Neuronal stem cell (in vitro differentiated cells): Measurements from ENCODE around the gene CYB561.

Source experiments
- DNase-seq: peaks from one replicate; pipeline ENCODE4 v3.0.0-alpha.2; 2013; ENCODE audit warnings: low spot score
- H2AFZ ChIP-seq: one replicate; pipeline ENCODE4 v1.6.1; 2013; ENCODE audit warnings: mild to moderate bottlenecking, low read length, inconsistent platforms
- H2AK5ac ChIP-seq: 2 replicates; pipeline ENCODE4 v1.6.1; 2013; ENCODE audit warnings: low read depth, mild to moderate bottlenecking, inconsistent platforms, low read length, moderate library complexity, mixed read lengths
- H2BK120ac ChIP-seq: 2 replicates; pipeline ENCODE4 v1.6.1; 2013; ENCODE audit warnings: low read depth, mild to moderate bottlenecking, inconsistent platforms, low read length, moderate library complexity, mixed read lengths
- H2BK12ac ChIP-seq: one replicate; pipeline ENCODE4 v1.6.1; 2013; ENCODE audit warnings: low read length, inconsistent platforms
- H2BK15ac ChIP-seq: 2 replicates; pipeline ENCODE4 v1.6.1; 2013; ENCODE audit warnings: mild to moderate bottlenecking, low read length, inconsistent platforms, mixed read lengths
- H2BK5ac ChIP-seq: one replicate; pipeline ENCODE4 v1.6.1; 2013; ENCODE audit warnings: inconsistent platforms, mild to moderate bottlenecking, low read length, moderate library complexity
- H3K14ac ChIP-seq: one replicate; pipeline ENCODE4 v1.6.1; 2013; ENCODE audit warnings: low read length, inconsistent platforms
- H3K18ac ChIP-seq: 2 replicates; pipeline ENCODE4 v1.6.1; 2013; ENCODE audit warnings: low read length, inconsistent platforms
- H3K23ac ChIP-seq: 2 replicates; pipeline ENCODE4 v1.6.1; 2013; ENCODE audit warnings: low read depth, mild to moderate bottlenecking, mixed read lengths, low read length, inconsistent platforms; ENCODE audit not compliant: poor library complexity
- H3K27ac ChIP-seq: replicated peaks from 3 replicates; pipeline ENCODE4 v1.5.1; 2013; ENCODE audit warnings: low read length, inconsistent platforms
- H3K27me3 ChIP-seq, 3 experiments: 2 replicates each; pipeline ENCODE4 v1.6.1; 2013; ENCODE audit warnings: low read length in 3 of 3, mild to moderate bottlenecking in 2 of 3, inconsistent platforms in 1 of 3, low read depth in 1 of 3, mixed read lengths in 1 of 3, moderate library complexity in 1 of 3; ENCODE audit not compliant: control insufficient read depth in 3 of 3, insufficient read depth in 3 of 3
- H3K36me3 ChIP-seq, 2 donors: replicated peaks in 1 of 2; 2 replicates each; pipeline ENCODE4 v1.6.1; 2013; ENCODE audit warnings: low read length in 2 of 2; ENCODE audit not compliant: control insufficient read depth in 2 of 2, insufficient read depth in 2 of 2
- H3K4ac ChIP-seq: 2 replicates; pipeline ENCODE4 v1.6.1; 2013; ENCODE audit warnings: inconsistent platforms, mild to moderate bottlenecking, low read length, moderate library complexity
- H3K4me1 ChIP-seq, 2 donors: 1 replicate in 1 of 2; 2 replicates in 1 of 2; pipeline ENCODE4 v1.6.1; 2013; ENCODE audit warnings: low read length in 2 of 2, low read depth in 1 of 2; ENCODE audit not compliant: control insufficient read depth in 2 of 2, insufficient read depth in 1 of 2
- H3K4me2 ChIP-seq: one replicate; pipeline ENCODE4 v1.6.1; 2013; ENCODE audit warnings: mild to moderate bottlenecking, low read length, inconsistent platforms; ENCODE audit not compliant: insufficient read depth, poor library complexity, severe bottlenecking
- H3K4me3 ChIP-seq, 2 donors: 2 replicates each; pipeline ENCODE4 v1.5.1; 2013; ENCODE audit warnings: low read length in 2 of 2, mild to moderate bottlenecking in 2 of 2, inconsistent platforms in 1 of 2, moderate library complexity in 1 of 2
- H3K79me1 ChIP-seq: one replicate; pipeline ENCODE4 v1.6.1; 2013; ENCODE audit warnings: low read depth, mild to moderate bottlenecking, inconsistent platforms, low read length, moderate library complexity
- H3K9ac ChIP-seq: one replicate; pipeline ENCODE4 v1.6.1; 2013; ENCODE audit warnings: mild to moderate bottlenecking, low read depth, low read length, inconsistent platforms; ENCODE audit not compliant: poor library complexity
- H3K9me3 ChIP-seq, 2 donors: replicated peaks in 1 of 2; 2 replicates each; pipeline versions ENCODE3 to v1.6.1; 2013; ENCODE audit warnings: low read length in 2 of 2, mild to moderate bottlenecking in 2 of 2, inconsistent platforms in 1 of 2, low read depth in 1 of 2, mixed read lengths in 1 of 2, moderate library complexity in 1 of 2; ENCODE audit not compliant: control insufficient read depth in 2 of 2, insufficient read depth in 1 of 2
- H4K8ac ChIP-seq: one replicate; pipeline ENCODE4 v1.6.1; 2013; ENCODE audit warnings: low read depth, mild to moderate bottlenecking, inconsistent platforms, low read length, moderate library complexity
- H4K91ac ChIP-seq: one replicate; pipeline ENCODE4 v1.6.1; 2013; ENCODE audit warnings: low read length, low read depth, mild to moderate bottlenecking, inconsistent platforms; ENCODE audit not compliant: poor library complexity
- WGBS, 2 donors: extraction: QIAGEN DNeasy Blood & Tissue Kit; methylation state at CpG; one replicate each; pipeline ENCODE4 v1.1.7; 2013; ENCODE audit warnings: missing lambda C conversion rate in 2 of 2, mixed read lengths in 1 of 2; ENCODE audit not compliant: insufficient read length in 2 of 2, insufficient replicate concordance in 1 of 2; ENCODE audit errors: extremely low coverage in 2 of 2; 5-methylcytosine and 5-hydroxymethylcytosine counted together

CYB561 gene

DNA sequence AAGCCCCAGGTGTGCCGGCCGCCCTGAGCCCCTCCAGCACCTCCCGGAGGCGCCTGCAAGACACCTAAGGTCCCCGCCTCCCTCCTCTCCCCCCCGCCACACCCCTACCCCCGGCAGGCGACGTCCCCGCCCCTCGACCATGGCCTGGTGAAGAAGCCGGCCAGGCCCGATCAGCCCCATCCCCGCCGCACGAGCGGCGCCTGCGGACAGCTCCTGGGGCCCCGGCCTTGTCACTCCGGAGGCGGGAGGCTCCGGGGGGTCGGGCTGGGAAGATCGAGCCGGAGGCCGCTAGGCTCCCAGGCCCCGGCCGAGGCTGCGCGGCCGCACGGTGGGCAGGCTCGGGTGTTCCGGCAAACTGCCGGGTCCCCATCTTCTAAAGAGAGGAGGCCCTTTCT lies 30.4 kb upstream of the CYB561 start:
- no CpG with 5 or more reads among the region's 36 CpGs for WGBS, 2 donors
- peaks cover 11 to 78% (median 34%) of the 10 kb centered on the region in 3 experiments for H3K27me3 ChIP-seq

DNA sequence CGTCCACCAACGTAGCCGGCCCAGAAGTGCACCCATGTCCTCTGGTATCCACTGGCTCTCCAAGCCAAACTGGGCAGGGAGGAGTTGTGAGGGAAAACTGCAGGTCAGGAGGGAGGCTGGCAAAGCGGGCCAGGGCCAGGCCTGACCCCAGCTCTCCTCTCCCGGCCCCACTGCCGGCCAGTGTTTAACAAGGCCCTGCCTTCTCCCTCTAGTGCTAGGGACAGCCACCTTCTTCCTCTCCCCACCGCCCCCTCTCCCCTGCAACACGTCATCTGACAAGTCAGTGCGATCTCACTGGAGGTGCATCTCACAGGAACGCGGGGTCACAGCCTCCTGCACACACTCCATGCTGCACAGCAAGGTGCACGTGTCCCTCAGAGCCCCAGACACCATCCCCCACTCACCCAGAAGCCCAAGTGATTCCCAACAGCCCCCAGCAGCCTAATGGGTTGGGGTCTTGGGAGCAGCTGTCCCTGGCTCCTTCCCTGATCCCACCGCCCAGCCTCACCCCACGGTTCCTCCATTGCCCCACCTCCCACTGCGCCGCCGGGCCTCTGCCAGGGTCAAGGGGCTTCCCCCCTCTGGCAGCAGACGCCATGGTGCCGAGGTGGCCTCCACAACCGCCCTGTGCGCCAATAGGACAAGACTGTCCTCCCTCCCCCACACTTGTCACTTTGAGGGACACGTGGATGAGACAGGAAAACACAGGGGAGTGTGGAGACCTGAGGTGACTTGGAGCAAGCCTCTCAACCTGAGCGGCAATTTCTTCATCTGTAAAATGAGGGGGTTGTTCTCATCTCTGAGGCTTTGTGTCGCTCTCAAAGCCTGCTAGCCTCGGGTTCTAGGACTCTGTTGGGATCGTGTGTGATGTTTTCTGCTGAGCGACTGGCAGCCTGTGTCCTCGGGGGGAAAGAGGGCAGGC lies 29.6 kb upstream of the CYB561 start:
- peak overlapping the region; percentile 22 for H2BK120ac ChIP-seq
- H3K9ac ChIP-seq: peak overlapping the region; percentile 37
- H2BK15ac ChIP-seq: peak overlapping the region; percentile 64
- H2BK5ac ChIP-seq: no peak overlapping the region
- peak overlapping the region in 1 of 2 donors; percentile 30 for H3K4me3 ChIP-seq
- peak overlapping the region; percentile 90 for H3K18ac ChIP-seq
- H4K91ac ChIP-seq: no peak overlapping the region
- H3K14ac ChIP-seq: no peak overlapping the region
- peak overlapping the region; percentile 49 for H2BK12ac ChIP-seq
- H3K4me2 ChIP-seq: peak overlapping the region; percentile 100
- no peaks in the 10 kb centered on the region for H3K36me3 ChIP-seq
- peak overlapping the region; percentile 96 for H2AFZ ChIP-seq
- peak overlapping the region; percentile 60 for H3K23ac ChIP-seq
- H3K4ac ChIP-seq: no peak overlapping the region
- DNase-seq: no peak
- peak overlapping the region; percentile 9 for H4K8ac ChIP-seq
- H3K79me1 ChIP-seq: no peaks in the 10 kb centered on the region
- no peak overlapping the region for H3K27ac ChIP-seq
- H3K4me1 ChIP-seq: peaks cover 6 to 9% of the 10 kb centered on the region in 2 donors
- no CpG with 5 or more reads among the region's 28 CpGs for WGBS, 2 donors
- peaks cover 0 to 1% of the 10 kb centered on the region in 2 donors for H3K9me3 ChIP-seq
- H2AK5ac ChIP-seq: peak overlapping the region; percentile 81
- peaks cover 11 to 74% (median 34%) of the 10 kb centered on the region in 3 experiments for H3K27me3 ChIP-seq

More for the DNA sequence above, 30.4 kb upstream of the CYB561 start:
- Histone ChIP-seq H3K23ac (peak overlapping the region; percentile 25), H4K91ac (no peak overlapping the region), H2BK15ac (no peak overlapping the region), H3K18ac (no peak overlapping the region), H2AK5ac (no peak overlapping the region), H4K8ac (no peak overlapping the region), H2BK5ac (no peak overlapping the region), H3K9me3 (peaks cover 0 to 1% of the 10 kb centered on the region in 2 donors), H3K4me3 (peak overlapping the region; percentile 53 to 84), H2AFZ (peak overlapping the region; percentile 96), H2BK120ac (no peak overlapping the region), H3K4me2 (peak overlapping the region; percentile 100), H3K4me1 (peaks cover 6 to 9% of the 10 kb centered on the region in 2 donors), H3K27ac (no peak overlapping the region), H2BK12ac (no peak overlapping the region), H3K79me1 (no peaks in the 10 kb centered on the region), H3K14ac (no peak overlapping the region), H3K4ac (no peak overlapping the region), H3K36me3 (no peaks in the 10 kb centered on the region), H3K9ac (no peak overlapping the region)
- DNase-seq: peak; percentile 39

DNA sequence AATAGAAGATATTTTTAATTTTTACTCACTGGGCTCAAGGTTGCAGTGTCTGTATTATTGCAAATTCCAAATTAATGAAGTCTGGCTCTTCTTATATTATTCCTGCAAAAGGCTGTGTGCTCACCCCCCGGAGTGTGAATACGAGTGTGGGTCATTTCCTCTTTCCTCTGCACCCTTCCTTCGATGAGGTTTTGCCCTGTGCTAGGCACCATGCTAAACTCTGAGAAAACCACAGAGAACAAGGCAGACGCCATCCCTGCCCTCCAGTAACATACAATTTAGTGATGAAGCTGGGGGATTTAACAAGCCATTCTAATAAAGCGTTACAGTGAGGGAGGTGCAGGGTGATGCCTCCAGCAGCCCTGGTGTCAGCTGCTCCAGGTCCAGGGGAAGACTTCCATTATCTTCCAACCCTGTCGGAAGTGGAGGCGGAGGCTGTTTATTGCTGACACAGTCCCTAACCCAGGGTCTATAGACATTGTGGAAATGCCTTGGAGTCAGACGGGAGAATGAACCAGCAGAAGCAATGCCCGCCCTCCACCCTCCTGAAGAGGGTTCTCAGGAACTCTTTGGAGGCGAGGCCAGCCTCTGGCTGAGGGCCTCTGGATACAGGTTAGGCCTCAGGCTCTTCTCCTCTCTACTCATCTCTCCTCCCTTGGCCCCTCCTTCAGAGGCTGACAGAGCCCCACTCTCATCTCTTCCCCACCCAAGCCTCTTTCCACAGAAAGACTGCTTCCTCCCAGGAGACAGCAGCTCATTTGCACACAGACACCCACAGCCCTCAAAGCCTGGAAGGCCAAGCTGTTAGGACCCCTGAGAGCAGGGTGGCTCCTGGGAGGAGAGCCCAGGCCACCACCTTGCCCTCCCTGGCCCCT lies 28.7 kb upstream of the CYB561 start:
- Histone ChIP-seq H2BK120ac (peak overlapping the region; percentile 22), H2BK12ac (no peak overlapping the region), H2AFZ (no peak overlapping the region), H3K4ac (no peak overlapping the region), H3K9ac (no peak overlapping the region), H2AK5ac (peak overlapping the region; percentile 81), H3K27ac (no peak overlapping the region), H2BK15ac (no peak overlapping the region), H3K79me1 (no peaks in the 10 kb centered on the region), H2BK5ac (no peak overlapping the region), H4K91ac (no peak overlapping the region), H3K27me3 (peaks cover 11 to 66% (median 34%) of the 10 kb centered on the region in 3 experiments), H3K36me3 (no peaks in the 10 kb centered on the region), H4K8ac (no peak overlapping the region), H3K4me1 (peaks cover 6 to 9% of the 10 kb centered on the region in 2 donors), H3K23ac (peak overlapping the region; percentile 60), H3K18ac (peak overlapping the region; percentile 23), H3K4me3 (no peak overlapping the region), H3K9me3 (peaks cover 0 to 1% of the 10 kb centered on the region in 2 donors), H3K14ac (no peak overlapping the region), H3K4me2 (no peak overlapping the region)
- WGBS, 2 donors: no CpG with 5 or more reads among the region's 10 CpGs
- no peak for DNase-seq
